GM19238 (cell line): ENCODE results near the gene KLHL40.

Source experiments
- DNase-seq: peaks from one replicate; pipeline ENCODE4 v3.0.0; 2011; ENCODE audit warnings: low spot score; ENCODE audit not compliant: insufficient read length

The KLHL40 gene

GRCh38 chr3:42656680-42657610 is 28.4 kb upstream of the KLHL40 start:
- no peak for DNase-seq

- DNase-seq, result no peak
These were observed 27.7 kb upstream of the KLHL40 start for GRCh38 chr3:42657675-42658074.

GRCh38 chr3:42658091-42658770 is 27.1 kb upstream of the KLHL40 start:
- no peak for DNase-seq

GRCh38 chr3:42658771-42659390 is 26.5 kb upstream of the KLHL40 start:
- DNase-seq, result no peak

GRCh38 chr3:42659451-42660130 is 25.7 kb upstream of the KLHL40 start:
- DNase-seq, result no peak

- no peak for DNase-seq
These were observed 25.1 kb upstream of the KLHL40 start for GRCh38 chr3:42660131-42660715.

- DNase-seq, result no peak
These were observed 24.4 kb upstream of the KLHL40 start for GRCh38 chr3:42660898-42661297.

GRCh38 chr3:42661593-42662022 is 23.7 kb upstream of the KLHL40 start:
- DNase-seq, result no peak

GRCh38 chr3:42662037-42662812 is 23.1 kb upstream of the KLHL40 start:
- no peak for DNase-seq

GRCh38 chr3:42662813-42663535 is 22.4 kb upstream of the KLHL40 start:
- no peak for DNase-seq

GRCh38 chr3:42663581-42664437 is 21.5 kb upstream of the KLHL40 start:
- DNase-seq, result no peak

- no peak for DNase-seq
These were observed 20.9 kb upstream of the KLHL40 start for GRCh38 chr3:42664438-42664803.

- DNase-seq, result no peak
These were observed 20.1 kb upstream of the KLHL40 start for GRCh38 chr3:42665050-42665878.

- no peak for DNase-seq
These were observed 19.3 kb upstream of the KLHL40 start for GRCh38 chr3:42666022-42666421.

- no peak for DNase-seq
These were observed 18.7 kb upstream of the KLHL40 start for GRCh38 chr3:42666577-42666998.

- no peak for DNase-seq
These were observed 18.2 kb upstream of the KLHL40 start for GRCh38 chr3:42667096-42667522.

GRCh38 chr3:42667523-42668412 is 17.6 kb upstream of the KLHL40 start:
- no peak for DNase-seq
